Measurements from ENCODE around the gene CCDC177.

The CCDC177 gene

DNA sequence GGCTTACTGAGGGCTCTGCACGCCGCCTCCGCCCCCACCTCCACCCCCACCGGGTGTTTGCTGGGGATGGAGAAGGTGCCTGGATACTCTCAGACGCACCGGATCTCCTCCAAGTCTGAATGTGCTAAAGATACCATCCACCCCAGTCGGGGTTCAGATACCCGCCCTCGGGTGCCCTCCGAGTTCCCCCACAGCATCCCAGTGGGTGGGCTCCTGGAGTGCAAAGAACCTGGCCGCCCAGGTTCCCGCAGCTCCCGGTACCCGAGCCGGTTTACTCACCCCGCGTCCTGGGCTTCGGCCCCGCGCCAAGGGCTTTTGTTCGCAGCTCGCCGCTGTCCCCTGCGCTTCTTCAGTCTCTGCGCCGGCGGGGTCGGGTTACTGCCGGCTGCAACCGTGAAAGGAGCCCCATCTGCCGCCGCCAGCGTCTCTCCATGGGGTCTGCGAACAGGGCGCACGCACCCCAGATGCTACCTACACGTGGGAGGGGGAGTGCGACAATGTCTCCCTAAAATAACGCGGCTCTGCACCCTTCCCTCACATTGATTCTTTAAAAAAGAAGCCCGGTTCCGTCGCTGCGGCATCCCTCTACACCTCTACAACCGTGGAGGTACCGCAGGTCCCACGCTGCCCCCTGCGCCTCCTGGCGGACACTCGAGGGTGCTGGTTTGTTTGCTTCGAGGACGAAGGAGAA, at the start of gene CCDC177:
CCDC177 (minus strand) TSS at position 609 of the 691 bp plus-strand sequence. CDS start 1,249 bp downstream, outside the sequence.
- TF ChIP-seq, protein P1, sequence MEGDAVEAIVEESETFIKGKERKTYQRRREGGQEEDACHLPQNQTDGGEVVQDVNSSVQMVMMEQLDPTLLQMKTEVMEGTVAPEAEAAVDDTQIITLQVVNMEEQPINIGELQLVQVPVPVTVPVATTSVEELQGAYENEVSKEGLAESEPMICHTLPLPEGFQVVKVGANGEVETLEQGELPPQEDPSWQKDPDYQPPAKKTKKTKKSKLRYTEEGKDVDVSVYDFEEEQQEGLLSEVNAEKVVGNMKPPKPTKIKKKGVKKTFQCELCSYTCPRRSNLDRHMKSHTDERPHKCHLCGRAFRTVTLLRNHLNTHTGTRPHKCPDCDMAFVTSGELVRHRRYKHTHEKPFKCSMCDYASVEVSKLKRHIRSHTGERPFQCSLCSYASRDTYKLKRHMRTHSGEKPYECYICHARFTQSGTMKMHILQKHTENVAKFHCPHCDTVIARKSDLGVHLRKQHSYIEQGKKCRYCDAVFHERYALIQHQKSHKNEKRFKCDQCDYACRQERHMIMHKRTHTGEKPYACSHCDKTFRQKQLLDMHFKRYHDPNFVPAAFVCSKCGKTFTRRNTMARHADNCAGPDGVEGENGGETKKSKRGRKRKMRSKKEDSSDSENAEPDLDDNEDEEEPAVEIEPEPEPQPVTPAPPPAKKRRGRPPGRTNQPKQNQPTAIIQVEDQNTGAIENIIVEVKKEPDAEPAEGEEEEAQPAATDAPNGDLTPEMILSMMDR (IDR thresholded peaks at IDR 0.05; ENCODE audit: borderline replicate concordance, insufficient read depth, low read depth, low read length): peak; percentile 89
- H3K4me3 ChIP-seq (ENCODE audit: low read depth, low read length): no peak within 1 kb of the TSS

DNA sequence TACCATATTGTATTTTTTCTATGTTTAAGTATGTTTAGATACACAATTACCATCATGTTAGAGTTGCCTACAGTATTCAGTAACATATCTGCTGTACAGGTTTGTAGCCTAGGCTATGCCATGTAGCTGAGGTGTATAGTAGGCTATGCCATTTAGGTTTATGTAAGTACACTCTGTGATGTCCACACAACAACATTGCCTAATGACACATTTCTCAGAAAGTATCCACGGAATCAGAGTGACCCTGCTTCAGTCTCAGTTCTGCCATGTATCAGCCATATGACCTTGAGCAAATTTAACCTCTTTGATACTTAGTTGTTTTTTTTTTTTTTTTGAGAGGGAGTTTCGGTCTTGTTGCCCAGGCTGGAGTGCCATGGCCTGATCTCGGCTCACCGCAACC, 49.5 kb upstream of the CCDC177 start:
- no peak overlapping the region for H3K4me3 ChIP-seq (ENCODE audit: low read depth, low read length)
- TF ChIP-seq, protein P1 (IDR thresholded peaks at IDR 0.05; ENCODE audit: borderline replicate concordance, insufficient read depth, low read depth, low read length): no peak

DNA sequence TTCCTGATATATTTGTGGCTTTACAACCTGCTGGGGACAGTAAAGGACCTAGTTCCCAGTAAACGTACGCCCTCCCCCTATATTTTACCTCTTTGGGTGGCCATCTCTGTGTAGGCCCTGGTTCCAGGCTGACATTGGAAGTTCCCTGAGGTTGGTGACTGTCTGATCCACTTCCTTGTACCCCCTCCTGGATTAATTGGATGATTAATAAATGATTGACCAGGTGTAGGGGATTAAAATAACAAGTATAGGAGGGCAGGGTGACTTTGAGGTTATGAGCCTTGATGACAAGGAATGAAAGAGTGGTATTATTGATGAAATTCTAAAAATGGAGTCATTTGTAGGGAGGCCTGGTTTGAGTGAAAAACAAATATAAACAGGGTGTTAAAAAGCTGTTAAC, 46.3 kb upstream of the CCDC177 start:
- TF ChIP-seq, protein P1 (IDR thresholded peaks at IDR 0.05; ENCODE audit: borderline replicate concordance, insufficient read depth, low read depth, low read length): no peak
- no peak overlapping the region for H3K4me3 ChIP-seq (ENCODE audit: low read depth, low read length)

DNA sequence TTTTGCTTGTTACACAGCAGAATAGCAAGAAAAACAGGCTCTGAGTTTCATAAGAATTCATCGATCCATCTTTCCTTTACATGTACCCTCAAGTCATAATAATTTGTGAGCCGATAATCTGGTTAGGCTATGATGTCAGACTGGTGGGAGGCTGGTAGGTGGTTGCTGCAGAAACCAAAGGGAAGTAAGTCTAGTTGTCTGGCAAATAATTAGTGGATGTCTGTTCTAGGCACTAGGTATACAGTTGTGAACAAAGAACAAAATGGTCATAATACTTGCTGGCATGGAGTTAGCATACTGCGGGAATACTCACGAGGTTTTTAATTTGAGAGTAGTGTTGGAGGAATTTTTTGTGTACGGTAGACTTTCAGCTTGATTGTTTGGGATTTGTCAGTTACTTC, 45.5 kb upstream of the CCDC177 start:
- TF ChIP-seq, protein P1 (IDR thresholded peaks at IDR 0.05; ENCODE audit: borderline replicate concordance, insufficient read depth, low read depth, low read length): no peak
- H3K4me3 ChIP-seq (ENCODE audit: low read depth, low read length): no peak overlapping the region

DNA sequence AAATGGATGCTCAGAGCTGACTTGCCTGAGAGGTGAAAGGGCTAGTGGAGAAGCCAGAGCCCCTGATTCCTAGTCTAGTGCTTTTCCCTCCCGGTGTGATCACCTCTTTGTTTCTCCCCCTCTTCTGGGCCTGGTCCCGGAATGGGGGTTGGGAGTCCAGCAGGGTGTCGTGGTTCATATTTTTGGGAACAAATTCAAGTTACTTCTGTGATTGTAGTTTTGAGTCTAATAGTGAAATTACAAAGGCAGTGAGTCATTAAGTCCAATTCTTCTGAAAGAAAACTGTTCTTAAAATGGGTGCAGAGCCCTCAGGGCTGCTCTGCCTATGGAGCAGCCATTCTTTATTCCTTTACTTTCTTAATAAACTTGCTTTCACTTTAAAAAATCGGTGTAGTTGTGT, 44.3 kb upstream of the CCDC177 start:
- H3K4me3 ChIP-seq (ENCODE audit: low read depth, low read length): no peak overlapping the region
- TF ChIP-seq, protein P1 (IDR thresholded peaks at IDR 0.05; ENCODE audit: borderline replicate concordance, insufficient read depth, low read depth, low read length): no peak

DNA sequence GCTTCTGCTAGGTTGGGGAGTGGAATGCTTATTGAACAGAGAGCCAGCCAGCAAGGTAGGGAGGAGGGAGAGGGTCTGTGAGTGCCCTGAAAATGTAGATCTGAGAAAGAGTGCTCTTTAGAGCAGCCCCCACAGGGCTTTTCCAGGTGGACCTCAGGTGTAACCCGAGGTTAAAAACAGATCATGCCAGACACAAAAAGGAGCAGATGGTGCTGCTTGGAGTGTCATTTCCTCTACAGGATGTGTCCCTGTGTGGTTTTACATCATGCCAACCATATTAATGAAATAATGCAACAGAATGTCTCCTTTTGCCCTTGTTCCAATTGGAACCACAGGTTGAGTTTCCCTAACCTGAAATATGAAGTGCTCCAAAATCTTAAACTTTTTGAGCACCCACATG, 43.1 kb upstream of the CCDC177 start:
- H3K4me3 ChIP-seq (ENCODE audit: low read depth, low read length): no peak overlapping the region
- TF ChIP-seq, protein P1 (IDR thresholded peaks at IDR 0.05; ENCODE audit: borderline replicate concordance, insufficient read depth, low read depth, low read length): no peak

DNA sequence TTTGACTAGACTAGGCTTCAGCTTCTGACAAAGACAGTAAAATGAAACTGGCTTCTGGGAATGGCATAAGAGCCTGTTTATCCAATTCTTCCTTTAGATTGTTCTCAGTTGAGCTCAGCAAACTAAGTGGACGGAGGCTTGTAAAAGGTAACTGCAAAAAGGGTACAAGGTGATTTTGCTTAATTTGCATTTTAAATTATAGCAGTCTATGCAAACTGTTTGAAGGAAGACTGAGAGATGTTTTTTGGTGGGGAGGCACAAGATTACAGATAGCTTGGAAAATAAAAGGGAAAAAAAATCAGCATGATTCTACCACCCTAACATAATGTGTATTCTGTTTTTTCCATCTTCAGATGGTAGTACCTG, 41.7 kb upstream of the CCDC177 start:
- TF ChIP-seq, protein P1 (IDR thresholded peaks at IDR 0.05; ENCODE audit: borderline replicate concordance, insufficient read depth, low read depth, low read length): no peak
- peak overlapping the region; percentile 11 for H3K4me3 ChIP-seq (ENCODE audit: low read depth, low read length)

Measured in GM12875 (cell line).